DMS153 (cell line): ENCODE data around the gene GNG12.
"Not testable (repeated sequence)": the region's sequence is repeated elsewhere in the genome, so short reads cannot be mapped to it uniquely, and the experiment has no call there.

Source experiments
- DNase-seq: peaks from one replicate; lab custom pipeline; 2025; lab: John Stamatoyannopoulos, UW

GNG12 gene

DNA sequence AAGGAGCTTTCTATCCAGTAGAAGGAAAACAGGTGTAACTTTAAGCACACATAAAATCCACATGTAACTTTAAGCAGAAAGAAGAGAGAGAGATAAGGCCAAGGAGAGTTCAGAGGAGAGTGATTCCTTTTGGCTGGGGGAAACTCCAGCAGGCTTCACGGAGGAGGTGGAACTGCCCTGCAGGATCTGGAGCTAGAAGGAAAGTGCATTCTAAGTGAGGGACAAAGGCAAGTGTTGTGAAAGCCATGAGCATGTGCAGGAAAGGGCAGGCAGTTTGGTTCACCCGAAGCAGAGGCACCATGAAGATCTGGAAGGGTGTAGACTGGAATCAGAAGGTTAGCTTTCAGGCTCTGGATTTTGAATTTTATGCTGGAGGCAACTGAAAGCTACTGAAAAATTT lies 101.9 kb downstream of the GNG12 start:
- no peak for DNase-seq

DNA sequence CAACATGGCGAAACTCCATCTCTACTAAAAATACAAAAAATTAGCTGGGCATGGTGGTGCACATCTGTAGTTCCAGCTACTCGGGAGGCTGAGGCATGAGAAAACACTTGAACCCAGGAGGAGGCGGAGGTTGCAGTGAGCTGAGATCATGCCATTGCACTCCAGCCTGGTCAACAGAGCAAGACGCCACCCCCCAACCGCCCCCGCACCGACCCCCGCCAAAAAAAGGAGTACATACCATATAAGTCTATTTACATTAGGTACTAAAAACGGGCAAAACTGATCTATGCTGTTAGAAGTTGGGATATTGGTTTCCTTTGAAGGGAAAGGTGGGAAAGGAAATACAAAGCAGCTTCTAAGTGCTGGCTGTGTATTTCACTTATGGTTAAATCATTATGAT lies 103.0 kb downstream of the GNG12 start:
- DNase-seq: not testable (repeated sequence)

DNA sequence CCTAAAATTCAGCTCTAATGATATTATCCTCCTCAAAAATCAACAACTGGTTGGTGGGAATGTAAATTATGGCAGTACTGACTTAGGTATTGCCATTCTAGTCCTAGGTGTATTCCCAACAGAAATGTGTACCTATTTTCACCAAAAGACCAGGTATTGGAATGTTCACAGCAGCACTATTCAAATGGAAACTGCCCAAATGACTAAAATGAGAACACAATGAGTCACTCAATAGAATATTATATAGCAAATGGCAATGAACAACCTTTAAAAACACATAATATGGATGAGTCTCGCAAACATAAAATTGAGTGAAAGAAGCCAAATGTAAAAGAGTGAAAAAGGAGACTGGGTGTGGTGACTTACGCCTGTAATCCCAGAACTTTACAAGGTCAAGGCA lies 103.4 kb downstream of the GNG12 start:
- no peak for DNase-seq

DNA sequence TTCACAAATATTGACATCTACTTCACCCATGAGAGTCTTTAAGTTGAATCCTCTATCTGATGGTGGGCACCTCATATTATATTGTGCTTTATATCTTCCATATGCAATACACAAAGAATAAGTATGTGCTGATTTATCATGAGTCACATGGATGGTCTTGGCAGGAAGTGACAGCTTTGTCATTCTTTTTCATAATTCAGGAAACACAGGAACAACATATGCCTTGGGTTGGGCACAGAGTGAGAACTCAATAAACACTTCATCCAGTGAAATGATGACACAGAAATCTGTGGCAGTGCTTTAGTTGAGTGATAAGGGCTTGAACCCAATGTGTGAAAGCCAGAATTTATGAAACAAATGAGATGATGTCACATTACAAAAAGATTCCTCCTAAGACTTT lies 107.0 kb downstream of the GNG12 start:
- no peak for DNase-seq

DNA sequence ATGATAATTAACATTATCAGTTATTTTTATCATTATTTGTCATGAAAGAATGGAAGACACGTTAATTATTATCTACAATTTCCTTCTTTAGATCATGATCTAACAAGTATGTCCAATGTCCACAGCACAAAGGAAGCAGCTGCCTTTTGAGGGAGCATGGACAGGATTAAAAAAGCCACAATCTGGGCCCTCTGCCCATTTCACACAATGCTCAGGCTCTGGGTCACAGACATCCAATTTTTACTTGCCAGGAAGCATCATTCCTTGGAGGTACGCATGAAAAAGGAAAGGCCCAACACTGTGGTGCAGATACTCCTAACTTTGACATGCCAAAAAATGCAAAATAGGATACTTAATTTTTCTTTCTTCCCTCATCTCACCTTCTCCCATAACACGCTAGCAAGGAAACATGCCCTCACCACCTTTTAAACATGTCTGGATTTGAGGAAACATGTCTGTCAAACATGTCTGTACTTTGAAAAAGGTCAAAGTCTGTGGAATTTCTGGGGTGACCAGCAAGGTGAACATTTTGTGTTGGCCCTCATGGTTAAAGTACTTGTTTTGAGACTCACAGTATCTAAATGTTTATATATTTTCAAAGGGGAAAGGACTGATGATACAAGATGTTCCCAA lies 108.2 kb downstream of the GNG12 start:
- peak; percentile 61 for DNase-seq

DNA sequence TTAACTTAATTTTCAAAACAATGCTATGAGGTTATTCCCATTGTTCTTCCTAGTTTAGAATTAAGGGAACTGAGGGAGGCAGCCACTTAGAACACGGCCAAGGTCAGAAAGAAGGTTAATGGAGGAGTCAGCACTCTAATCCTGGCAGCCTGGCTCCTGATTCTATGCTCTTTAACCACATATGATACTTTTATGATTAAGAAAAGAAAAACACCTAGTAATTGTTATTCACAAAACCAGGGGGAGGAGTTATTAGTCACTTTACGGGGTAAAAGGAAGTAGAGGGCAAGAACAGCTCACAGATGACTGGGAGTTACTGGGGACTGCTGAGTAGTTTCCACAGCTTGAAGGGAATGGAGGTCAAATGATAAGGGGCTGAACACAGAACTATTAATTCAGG lies 109.6 kb downstream of the GNG12 start:
- no peak for DNase-seq

DNA sequence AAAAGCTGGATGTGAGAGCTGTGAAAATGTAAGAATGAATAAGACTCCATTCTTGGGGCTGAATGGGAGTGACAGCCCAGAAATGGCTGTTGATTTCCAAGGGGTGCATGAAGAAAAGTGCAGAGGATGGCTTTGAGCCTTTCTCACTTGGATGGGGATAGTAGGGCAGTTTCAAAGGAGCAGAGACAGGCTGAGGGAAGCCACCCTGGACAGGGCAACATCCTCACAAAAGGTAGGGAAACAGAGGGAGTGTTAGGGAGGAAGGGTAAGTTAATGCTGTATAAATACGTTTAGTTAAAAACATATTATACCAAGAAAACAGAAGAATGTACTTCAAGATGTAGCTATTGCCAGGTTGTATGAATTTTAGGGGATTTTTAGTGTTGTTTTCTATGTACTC lies 110.1 kb downstream of the GNG12 start:
- DNase-seq: no peak

DNA sequence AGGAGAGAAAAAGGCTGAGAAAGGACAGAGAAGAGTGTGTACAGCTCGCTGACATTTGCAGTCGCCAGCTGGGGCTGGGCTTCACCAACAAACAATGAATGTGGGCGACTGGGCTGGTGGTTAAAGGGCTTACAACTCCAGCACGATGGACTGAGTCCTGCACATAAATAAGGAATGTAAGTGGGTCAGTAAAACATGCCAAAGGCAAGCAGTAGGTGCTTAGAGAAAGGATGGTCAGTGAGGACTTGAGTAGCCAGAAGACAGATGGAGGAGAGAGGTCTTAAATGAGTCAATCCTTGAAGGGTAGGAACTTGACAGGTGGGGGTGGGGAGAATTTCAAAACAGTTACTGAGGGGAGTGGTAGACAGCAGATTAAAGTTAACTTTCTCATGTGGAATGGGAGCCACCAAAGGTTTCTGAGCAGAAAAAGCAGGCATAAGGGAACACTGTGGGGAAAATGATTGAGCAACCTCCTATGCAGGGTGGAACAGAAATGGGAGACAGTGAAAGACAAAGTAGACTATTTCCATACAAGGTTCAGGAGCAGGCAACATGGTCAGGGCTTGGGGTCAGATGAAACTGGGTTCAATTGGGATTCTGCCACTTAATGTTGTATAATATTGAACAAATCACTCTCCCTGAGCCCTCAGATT lies 110.8 kb downstream of the GNG12 start:
- DNase-seq: no peak

DNA sequence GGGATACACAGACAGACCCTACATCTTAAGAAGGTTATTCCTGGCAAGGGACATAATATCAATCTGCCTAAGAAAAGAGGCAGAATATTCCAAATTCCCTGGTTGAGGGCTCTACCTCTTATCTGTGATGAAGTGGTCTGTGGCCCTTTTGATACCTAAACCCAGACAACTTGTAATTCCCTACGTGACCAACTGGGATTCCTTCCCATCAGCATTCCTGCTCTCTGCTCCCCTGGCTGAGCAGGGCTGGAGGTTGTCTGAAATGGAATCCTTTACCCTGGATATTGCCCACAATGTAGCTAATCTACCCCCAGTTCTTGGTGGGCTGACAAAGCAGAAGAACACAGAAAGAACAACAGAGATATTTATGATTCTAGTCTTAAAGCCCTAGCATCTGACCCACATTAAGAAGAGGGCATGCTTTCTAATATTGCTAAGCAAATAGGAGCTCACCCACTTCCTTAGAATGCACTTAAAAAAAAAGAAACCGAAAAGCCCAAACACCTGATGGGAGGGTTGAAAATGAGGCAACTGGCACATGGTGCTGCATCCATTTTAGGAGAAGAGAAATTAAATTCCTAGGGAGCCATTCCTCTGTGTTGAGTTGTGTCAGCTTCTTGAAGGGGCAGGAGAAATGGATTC lies 111.5 kb downstream of the GNG12 start:
- DNase-seq: no peak

DNA sequence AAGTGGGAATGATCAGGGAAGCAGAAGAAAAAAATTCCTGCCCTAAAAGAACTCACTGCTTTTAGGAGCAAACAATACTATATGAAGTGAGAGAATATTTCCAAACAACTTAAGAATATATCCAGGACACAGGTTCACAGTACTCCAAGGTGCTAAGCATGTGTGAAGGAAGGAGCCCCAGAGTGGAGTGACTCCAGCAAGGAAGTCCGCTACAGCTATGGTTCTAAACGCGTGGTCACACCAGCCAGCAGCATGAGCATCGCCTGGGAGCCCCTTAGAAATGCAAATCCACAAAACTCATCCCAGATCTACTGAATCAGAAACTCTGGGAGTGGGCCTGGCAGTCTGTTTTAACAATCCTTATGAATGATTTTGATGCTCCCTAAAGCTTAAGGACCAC lies 112.2 kb downstream of the GNG12 start:
- no peak for DNase-seq

DNA sequence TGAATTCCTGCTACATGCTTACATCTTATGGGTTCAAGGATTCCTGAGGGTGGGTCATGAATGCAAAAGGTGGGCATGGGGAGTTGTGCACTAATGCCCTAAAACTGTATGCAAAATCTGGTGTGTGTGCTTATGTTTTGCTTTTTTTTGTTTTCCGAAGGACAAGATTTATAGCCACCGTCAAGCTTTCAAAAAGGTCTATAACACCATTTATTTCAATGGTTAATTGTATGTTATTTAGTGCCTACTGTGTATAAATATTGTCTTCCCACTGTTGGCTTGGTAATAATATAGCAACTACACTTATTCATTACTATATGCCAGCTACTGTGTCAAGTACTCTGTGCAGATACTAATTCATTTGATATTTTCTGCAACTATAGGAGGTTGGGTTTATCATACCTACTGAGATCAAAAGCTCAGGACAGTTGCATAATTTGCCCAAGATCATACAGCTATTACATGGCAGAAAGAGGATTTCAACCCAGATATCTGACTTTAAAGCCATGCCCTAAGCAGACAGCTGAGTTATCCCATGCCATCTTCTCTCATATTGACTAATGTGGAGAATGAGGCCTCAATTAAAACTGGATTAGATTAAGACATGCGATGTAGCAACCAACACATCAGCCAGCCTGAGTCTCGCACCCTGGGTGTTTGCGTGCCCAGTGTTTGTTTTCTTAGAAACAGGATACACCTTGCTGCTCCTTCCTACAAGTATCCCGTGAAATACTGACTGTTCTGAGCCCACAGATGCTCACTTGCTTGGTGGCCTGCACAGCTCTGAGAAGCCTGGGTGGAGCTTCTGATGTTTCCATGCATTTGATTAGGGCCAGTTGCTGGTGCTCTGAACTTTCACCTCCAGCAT lies 113.7 kb downstream of the GNG12 start:
- DNase-seq: no peak

DNA sequence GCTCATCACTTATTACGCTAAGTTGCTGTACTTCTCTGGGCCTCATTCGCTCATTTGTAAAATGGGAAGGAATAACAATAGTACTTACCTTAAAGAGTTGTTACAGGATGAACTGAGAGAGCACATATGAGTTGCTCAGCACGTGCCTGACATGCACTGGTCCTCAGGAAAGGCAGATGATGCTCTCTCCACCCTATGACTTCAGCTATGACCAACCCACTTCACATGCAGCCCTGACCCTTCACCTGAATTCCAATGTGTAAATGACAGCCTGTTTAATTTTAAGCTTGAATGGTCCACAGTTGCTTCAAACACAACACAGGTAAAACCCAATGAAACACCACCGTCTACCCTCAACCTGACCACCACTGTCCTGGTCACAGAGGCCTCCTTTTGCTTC lies 115.4 kb downstream of the GNG12 start:
- DNase-seq: no peak

DNA sequence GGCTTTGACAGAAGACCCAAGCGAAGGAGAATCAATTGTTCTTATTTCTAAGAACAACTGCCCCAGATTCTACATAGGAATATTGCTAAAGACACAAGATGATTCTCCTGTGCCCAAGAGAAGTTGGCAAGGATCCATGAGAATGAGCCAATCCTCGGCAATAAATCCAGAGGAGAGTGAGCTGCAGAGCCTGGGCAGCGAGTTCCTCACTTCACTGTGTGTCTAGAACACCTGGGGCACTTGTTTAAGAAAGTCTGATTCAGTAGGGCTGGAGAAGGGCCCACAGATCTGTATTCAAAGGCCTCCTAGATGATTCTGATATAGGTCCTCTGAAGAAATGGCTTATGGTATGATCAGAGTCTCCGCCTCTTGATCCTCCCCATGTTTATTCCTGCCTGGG lies 116.5 kb downstream of the GNG12 start:
- no peak for DNase-seq

DNA sequence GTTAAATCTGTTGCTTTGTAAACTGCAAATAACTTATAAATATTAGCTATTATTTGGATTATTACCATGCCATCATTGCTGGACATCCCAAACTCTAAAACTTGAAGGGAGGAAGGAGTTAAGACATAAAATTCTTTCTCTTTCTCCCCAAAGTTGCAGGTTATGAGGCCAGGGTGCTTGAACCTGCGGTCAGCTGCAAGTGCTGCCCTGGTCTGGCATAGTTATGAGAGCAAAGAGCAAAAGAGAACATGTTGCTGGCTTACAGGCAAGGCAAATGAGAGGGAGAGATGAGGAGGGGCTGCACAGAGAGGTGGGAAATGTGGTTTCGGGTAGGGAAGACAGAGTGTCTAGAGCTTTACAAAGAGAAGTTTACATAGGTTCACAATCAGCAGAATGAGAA lies 117.4 kb downstream of the GNG12 start:
- DNase-seq: no peak

DNA sequence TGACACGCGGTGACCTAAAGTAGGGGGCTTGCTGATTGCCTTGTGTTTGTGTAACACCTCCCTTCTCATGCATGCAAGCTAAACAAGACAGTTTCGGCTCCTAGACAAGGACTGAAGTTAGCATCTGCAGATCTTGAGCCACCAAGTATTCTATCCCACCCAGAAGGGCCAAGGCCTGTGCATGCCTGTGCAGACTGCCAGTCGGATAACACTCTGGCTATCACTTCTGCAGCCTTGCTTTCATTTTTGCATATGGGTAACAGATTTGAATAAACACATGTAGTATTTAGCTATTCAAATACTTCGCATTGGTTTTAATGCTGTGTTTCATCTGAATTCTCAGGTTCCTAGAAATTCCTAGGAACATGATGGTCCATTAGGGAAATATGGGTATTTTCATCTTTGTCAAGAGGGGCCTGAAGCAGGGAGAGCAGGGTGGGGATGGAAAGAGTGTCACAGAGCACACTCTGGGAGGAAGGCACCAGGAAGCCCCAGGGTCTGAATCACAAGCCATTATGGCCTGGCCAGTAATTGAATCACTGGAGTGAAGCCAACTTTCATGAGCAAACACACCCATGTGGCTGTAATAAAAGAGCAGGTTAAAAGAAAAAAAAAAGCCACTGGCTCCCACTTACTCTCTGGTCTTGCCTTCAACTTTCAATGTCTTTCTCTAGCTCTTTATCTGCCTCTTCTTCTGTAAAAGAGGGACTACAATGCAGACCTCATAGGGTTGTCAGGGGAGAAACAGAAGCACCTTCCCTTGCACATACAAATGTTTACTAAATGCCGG lies 120.0 kb downstream of the GNG12 start:
- DNase-seq: peak; percentile 78

DNA sequence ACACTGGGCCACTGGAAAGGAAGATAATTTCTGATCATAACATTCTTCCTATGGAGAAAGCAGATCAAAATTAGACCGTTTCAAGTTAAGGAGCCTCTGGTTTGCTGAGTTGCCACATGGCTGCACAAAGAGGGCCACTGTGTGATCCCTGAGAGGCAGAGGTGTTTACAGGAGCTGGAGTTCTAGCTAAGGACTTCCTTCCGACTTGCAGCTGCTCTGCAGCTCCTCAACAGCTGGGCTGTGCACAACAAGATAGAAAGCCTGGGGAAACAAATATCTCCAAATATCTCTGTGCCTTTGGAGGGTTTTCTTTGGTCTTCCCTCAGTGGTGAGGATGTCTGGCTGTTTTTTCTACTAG lies 121.4 kb downstream of the GNG12 start:
- no peak for DNase-seq

DNA sequence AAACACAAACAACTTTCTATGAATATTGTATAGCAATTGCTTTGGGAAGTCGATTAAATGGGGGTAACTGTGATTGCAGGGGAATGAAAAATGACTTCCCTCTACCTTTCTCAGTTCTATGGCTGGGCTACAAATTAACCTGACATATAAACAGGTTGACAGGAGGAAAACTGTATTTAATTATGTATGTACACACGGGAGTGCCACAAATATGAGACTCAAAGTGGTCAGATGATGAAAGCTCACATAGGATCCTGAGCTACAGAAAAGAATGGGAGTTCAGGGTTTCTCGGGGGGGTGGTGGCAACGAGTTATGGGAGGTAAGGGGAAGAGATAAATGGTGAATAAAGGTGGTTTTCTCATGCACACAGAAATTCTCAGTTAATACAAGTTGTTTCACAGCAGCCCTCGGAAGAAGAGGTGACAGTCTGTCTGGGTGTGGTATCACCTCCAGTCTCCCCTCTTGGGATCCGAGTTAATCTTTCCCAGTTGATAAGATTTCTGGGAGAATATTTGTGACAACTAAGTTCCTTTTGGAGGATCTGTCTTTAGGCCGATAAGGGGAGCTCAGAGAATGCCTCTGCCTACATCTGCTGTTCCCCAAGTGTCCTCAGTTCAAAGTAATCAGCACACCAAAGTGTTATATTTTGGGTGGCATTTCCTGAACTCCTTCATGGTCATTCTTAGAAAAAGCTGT lies 122.0 kb downstream of the GNG12 start:
- no peak for DNase-seq

DNA sequence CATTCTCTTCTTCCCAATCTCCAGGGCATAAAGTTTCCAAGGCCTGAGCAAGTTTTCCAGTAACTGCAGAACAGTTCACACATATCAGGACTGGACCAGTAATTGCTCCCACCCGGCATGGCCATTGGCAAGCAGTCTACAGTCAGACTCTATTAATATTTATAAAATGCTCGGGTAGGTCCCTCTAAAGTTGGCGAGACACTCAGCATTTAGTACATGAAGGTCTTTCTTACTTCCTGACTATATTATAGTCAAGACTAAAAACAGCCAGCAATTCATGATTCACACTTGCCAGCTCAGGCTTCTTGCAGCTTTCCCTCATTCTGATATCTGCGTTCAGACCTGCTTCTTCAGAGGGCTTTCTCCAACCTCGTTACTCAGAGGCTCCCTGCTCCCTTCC lies 122.8 kb downstream of the GNG12 start:
- DNase-seq: no peak

DNA sequence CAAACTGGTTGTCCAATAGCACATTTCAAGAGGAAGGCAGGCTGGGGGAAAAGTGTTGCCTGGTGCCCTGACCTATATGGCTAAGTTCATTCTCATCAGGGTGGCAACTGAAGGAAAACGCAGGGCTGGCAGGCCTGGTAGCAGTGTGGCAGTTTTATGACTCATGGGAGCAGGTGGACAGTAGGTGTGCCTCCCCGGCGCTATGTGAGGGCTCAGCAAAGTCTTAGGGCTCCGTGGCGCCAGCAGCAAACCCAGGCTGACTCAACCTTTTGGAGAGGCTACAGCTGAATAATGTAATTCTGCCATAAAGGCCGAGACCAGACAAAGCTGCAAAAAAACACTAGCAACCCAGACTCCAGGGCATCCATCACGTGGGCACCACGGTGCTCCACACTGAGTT lies 124.7 kb downstream of the GNG12 start:
- no peak for DNase-seq

DNA sequence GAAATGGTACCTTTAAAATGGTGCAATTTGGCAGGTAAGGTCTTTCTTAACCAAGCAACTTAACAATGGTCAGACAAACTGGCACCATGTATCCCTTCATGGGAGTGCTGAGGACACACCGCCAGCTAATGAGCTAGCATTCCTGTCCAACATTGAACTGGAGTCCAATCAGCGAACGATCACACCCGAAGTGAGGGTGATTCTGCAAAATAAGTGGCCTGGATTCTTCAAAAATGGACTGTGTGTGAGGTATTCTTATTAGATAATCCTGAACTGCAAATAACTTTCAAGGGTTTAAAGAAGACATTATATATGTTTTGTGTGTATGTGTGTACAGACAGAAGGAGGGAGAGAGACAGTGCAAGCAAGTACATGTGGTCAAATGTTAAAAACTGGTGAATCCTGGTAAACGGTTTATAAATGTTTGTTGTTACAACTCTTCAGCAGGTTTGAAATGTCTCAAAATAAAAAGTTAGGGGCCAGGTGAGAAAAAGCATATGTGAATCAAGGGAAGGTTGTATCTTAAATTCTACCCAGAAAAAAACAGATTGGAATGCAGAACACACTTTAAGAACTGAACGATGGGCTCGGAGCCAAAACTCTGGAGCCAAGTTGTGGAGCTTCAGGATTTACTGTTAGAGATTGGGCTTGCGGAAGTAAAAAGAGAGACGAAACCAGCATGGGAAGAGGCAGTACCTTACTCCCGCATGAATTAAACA lies 127.4 kb downstream of the GNG12 start:
- DNase-seq: no peak

DNA sequence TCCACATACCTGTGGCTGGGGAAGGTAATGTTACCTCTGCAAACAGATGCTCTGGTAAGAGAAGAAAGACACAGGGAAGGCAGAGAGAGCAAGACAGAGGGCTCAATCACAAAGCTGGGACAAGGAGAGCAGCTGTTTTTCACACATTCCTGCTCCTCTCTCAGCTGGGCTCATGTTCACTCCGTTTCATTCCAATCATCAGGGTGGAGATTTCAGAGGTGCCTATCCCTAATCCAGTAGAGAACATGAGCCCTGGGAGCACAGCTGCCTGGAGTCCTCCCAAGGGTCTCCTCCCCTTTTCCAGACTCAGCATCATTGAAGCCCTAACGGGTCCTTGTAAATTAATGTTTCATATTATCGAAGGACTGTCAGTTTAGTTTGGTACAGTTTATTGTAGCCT lies 128.9 kb downstream of the GNG12 start:
- DNase-seq: no peak
